AG10803 (cell line): ENCODE measurements around the gene PALS2.

Source experiments
- DNase-seq: peaks from one replicate; pipeline ENCODE4 v3.0.0; 2010; ENCODE audit warnings: low read depth
- H3K4me3 ChIP-seq: 2 replicates; pipeline ENCODE4 v1.5.1; 2011; ENCODE audit warnings: mild to moderate bottlenecking, low read length, control low read depth
- CTCF ChIP-seq: conservative IDR thresholded peaks from 2 replicates; pipeline ENCODE4 v1.5.1; 2011; ENCODE audit warnings: mild to moderate bottlenecking, low read length, control low read depth, inconsistent platforms

PALS2 gene

GRCh38 chr7:24604630-24605029 is 31.4 kb downstream of the PALS2 start:
- no peak overlapping the region for H3K4me3 ChIP-seq
- DNase-seq: no peak
- no peak for TF ChIP-seq CTCF

- no peak overlapping the region for H3K4me3 ChIP-seq
- DNase-seq: no peak
- TF ChIP-seq CTCF: no peak
Observed at GRCh38 chr7:24608504-24608903, 35.3 kb downstream of the PALS2 start.

GRCh38 chr7:24609059-24609458 is 35.8 kb downstream of the PALS2 start:
- no peak for TF ChIP-seq CTCF
- DNase-seq: no peak
- H3K4me3 ChIP-seq: no peak overlapping the region

GRCh38 chr7:24609570-24609969 is 36.3 kb downstream of the PALS2 start:
- no peak for TF ChIP-seq CTCF
- DNase-seq: no peak
- H3K4me3 ChIP-seq: no peak overlapping the region

- no peak for DNase-seq
- no peak for TF ChIP-seq CTCF
Observed at GRCh38 chr7:24611130-24611529, 37.9 kb downstream of the PALS2 start.

GRCh38 chr7:24617957-24618616 is 44.8 kb downstream of the PALS2 start:
- H3K4me3 ChIP-seq: no peak overlapping the region
- TF ChIP-seq CTCF: no peak
- DNase-seq: no peak

More at GRCh38 chr7:24611130-24611529, 37.9 kb downstream of the PALS2 start:
- H3K4me3 ChIP-seq: no peak overlapping the region

GRCh38 chr7:24619978-24620377 is 46.7 kb downstream of the PALS2 start:
- no peak for DNase-seq
- no peak overlapping the region for H3K4me3 ChIP-seq
- no peak for TF ChIP-seq CTCF
